Activated naive CD4-positive, alpha-beta T cell treated with anti-CD3 and anti-CD28 coated beads, Interleukin-2, amount 50 U/mL, for 16 hours (primary cell): Measurements from ENCODE around the gene TTLL11.
"Not testable (repeated sequence)": the region's sequence is repeated elsewhere in the genome, so short reads cannot be mapped to it uniquely, and the experiment has no call there.

Experiments used
- DNase-seq: peaks from one replicate; pipeline ENCODE4 v3.0.0-alpha.2; 2020

The TTLL11 gene

GRCh38 chr9:122125509-122126330, 32.6 kb upstream of the TTLL11 start:
- DNase-seq = no peak

- peak; percentile 82 for DNase-seq
Observed at GRCh38 chr9:122125158-122125508, 32.0 kb upstream of the TTLL11 start.

GRCh38 chr9:122124528-122124927, 31.4 kb upstream of the TTLL11 start:
- DNase-seq = no peak

- no peak for DNase-seq
Observed at GRCh38 chr9:122124048-122124447, 30.9 kb upstream of the TTLL11 start.

GRCh38 chr9:122122903-122123632, 30.0 kb upstream of the TTLL11 start:
- peak; percentile 71 for DNase-seq

GRCh38 chr9:122122468-122122867, 29.4 kb upstream of the TTLL11 start:
- no peak for DNase-seq

GRCh38 chr9:122121931-122122330, 28.8 kb upstream of the TTLL11 start:
- DNase-seq = no peak

- DNase-seq = no peak
Observed at GRCh38 chr9:122121391-122121790, 28.3 kb upstream of the TTLL11 start.

- DNase-seq = no peak
Observed at GRCh38 chr9:122120316-122121071, 27.4 kb upstream of the TTLL11 start.

GRCh38 chr9:122119721-122120120, 26.6 kb upstream of the TTLL11 start:
- no peak for DNase-seq

- DNase-seq = no peak
Observed at GRCh38 chr9:122119166-122119521, 26.0 kb upstream of the TTLL11 start.

GRCh38 chr9:122118343-122119165, 25.4 kb upstream of the TTLL11 start:
- no peak for DNase-seq

GRCh38 chr9:122117241-122117640, 24.1 kb upstream of the TTLL11 start:
- DNase-seq = not testable (repeated sequence)

- no peak for DNase-seq
Observed at GRCh38 chr9:122116448-122117173, 23.5 kb upstream of the TTLL11 start.

GRCh38 chr9:122116040-122116439, 22.9 kb upstream of the TTLL11 start:
- DNase-seq = no peak

- no peak for DNase-seq
Observed at GRCh38 chr9:122115176-122116035, 22.3 kb upstream of the TTLL11 start.

- DNase-seq = no peak
Observed at GRCh38 chr9:122113574-122113973, 20.5 kb upstream of the TTLL11 start.

GRCh38 chr9:122112238-122112637, 19.1 kb upstream of the TTLL11 start:
- no peak for DNase-seq

- no peak for DNase-seq
Observed at GRCh38 chr9:122111413-122112085, 18.4 kb upstream of the TTLL11 start.

GRCh38 chr9:122110100-122110833, 17.2 kb upstream of the TTLL11 start:
- no peak for DNase-seq
